Measurements from ENCODE around the gene HOXA9. TPM values are rescaled to one million over a fixed set of nuclear protein-coding genes. Genes with fewer than 3 reads are reported as not detected.

The HOXA9 gene
- total and polyA plus RNA-seq, 10 of the 15 experiments (the other 5 are each of a cell fraction or from before 2014, with no cell fraction given), result not detected

DNA sequence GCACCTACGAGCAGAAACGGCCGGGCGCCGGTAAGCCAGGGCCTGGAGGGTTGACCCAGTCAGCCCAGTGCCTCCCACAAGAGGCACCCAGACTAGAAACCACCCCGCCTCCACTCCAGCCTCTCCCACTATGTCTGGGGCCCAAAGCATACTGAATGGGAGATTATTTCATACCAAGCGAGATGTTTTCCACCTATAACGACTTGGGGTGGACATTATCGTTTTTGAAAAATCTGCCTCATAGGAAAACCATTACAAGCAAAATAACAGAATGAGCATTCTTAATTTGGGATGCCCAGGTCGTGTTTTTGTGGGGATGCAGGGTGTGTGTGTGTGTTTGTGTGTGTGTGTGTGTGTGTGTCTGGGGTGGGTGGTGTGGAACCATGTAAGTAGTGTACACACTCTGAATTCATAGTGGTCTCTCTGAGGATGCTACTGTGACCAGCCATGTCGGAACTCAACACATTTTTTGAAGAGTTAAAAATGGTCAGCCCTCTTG lies 19.4 kb downstream of the HOXA9 start:
- Histone ChIP-seq H3K79me2 (ENCODE audit: control insufficient read depth, insufficient read depth, low read length) (no peaks in the 10 kb centered on the region), H3K27ac (ENCODE audit: control insufficient read depth, insufficient read depth) (no peak overlapping the region), H3K36me3 (ENCODE audit: control insufficient read depth in 2 of 2, insufficient read depth in 2 of 2, low read length in 1 of 2) (no peaks in the 10 kb centered on the region), H3K4me1 (ENCODE audit: control insufficient read depth, insufficient read depth, low read length) (no peaks in the 10 kb centered on the region), H3K4me3 (no peak overlapping the region), H3K9me3 (replicated peaks; ENCODE audit: control insufficient read depth, insufficient read depth, low read length) (no peaks in the 10 kb centered on the region; the same call in 2 of the 3 replicates), H4K20me1 (ENCODE audit: control insufficient read depth, insufficient read depth) (no peaks in the 10 kb centered on the region), H3K9ac (ENCODE audit: control insufficient read depth, insufficient read depth, low read length) (no peak overlapping the region), H3K27me3 (replicated peaks in 1 of 2; ENCODE audit: control insufficient read depth in 2 of 2, insufficient read depth in 2 of 2, low read length in 1 of 2) (peaks cover 8 to 23% of the 10 kb centered on the region in 2 experiments), H2AFZ (ENCODE audit: control insufficient read depth, low read depth, low read length) (no peak overlapping the region), H3K4me2 (ENCODE audit: control insufficient read depth, insufficient read depth) (no peak overlapping the region)
- TF ChIP-seq NBN (IDR thresholded peaks at IDR 0.05), result no peak
- TF ChIP-seq, protein P1, sequence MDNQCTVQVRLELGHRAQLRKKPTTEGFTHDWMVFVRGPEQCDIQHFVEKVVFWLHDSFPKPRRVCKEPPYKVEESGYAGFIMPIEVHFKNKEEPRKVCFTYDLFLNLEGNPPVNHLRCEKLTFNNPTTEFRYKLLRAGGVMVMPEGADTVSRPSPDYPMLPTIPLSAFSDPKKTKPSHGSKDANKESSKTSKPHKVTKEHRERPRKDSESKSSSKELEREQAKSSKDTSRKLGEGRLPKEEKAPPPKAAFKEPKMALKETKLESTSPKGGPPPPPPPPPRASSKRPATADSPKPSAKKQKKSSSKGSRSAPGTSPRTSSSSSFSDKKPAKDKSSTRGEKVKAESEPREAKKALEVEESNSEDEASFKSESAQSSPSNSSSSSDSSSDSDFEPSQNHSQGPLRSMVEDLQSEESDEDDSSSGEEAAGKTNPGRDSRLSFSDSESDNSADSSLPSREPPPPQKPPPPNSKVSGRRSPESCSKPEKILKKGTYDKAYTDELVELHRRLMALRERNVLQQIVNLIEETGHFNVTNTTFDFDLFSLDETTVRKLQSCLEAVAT (IDR thresholded peaks at IDR 0.05), result no peak
- TF ChIP-seq SMAD1 (IDR thresholded peaks at IDR 0.05; ENCODE audit: low read depth, partially characterized antibody), result no peak
- TF ChIP-seq ATF7 (IDR thresholded peaks at IDR 0.05; ENCODE audit: low read depth), result no peak
- TF ChIP-seq, protein P2, sequence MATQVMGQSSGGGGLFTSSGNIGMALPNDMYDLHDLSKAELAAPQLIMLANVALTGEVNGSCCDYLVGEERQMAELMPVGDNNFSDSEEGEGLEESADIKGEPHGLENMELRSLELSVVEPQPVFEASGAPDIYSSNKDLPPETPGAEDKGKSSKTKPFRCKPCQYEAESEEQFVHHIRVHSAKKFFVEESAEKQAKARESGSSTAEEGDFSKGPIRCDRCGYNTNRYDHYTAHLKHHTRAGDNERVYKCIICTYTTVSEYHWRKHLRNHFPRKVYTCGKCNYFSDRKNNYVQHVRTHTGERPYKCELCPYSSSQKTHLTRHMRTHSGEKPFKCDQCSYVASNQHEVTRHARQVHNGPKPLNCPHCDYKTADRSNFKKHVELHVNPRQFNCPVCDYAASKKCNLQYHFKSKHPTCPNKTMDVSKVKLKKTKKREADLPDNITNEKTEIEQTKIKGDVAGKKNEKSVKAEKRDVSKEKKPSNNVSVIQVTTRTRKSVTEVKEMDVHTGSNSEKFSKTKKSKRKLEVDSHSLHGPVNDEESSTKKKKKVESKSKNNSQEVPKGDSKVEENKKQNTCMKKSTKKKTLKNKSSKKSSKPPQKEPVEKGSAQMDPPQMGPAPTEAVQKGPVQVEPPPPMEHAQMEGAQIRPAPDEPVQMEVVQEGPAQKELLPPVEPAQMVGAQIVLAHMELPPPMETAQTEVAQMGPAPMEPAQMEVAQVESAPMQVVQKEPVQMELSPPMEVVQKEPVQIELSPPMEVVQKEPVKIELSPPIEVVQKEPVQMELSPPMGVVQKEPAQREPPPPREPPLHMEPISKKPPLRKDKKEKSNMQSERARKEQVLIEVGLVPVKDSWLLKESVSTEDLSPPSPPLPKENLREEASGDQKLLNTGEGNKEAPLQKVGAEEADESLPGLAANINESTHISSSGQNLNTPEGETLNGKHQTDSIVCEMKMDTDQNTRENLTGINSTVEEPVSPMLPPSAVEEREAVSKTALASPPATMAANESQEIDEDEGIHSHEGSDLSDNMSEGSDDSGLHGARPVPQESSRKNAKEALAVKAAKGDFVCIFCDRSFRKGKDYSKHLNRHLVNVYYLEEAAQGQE (IDR thresholded peaks at IDR 0.05; ENCODE audit: low read depth, low read length), result no peak
- no peak for TF ChIP-seq GABPA (IDR thresholded peaks at IDR 0.05; ENCODE audit: low read depth)
- TF ChIP-seq ETV6 (conservative IDR thresholded peaks at IDR 0.05 in 1 of 2, IDR thresholded peaks at IDR 0.05 in 1 of 2; ENCODE audit: borderline replicate concordance in 1 of 2, low read depth in 1 of 2), result no peak
- SMC1A ChIA-PET (ENCODE audit: uncharacterized antibody, unreplicated experiment), result no interaction called here
- ATAC-seq (no peak), FAIRE-seq (no peak), DNase-seq (ENCODE audit: low read depth, low spot score) (no peak)
- no TSS peak for BruUV-seq (replicated peaks)
- intact Hi-C loops (cut with micrococcal nuclease; ENCODE audit: unreplicated experiment), result no loop called here
- 82% methylated on average over 11 of the region's 11 CpGs for WGBS (ENCODE audit: insufficient coverage, insufficient replicate concordance, low lambda C conversion rate, missing lambda C conversion rate)
- in situ Hi-C loops (cut with MboI), result no loop called here
- CTCF ChIA-PET, result interaction anchor here (0.8 kb wide), 1 partner anchor 466 kb away, joined by 3 read pairs; no protein-coding TSS in a partner anchor
- RAD21 ChIA-PET (ENCODE audit: unreplicated experiment), result no interaction called here
- POLR2A ChIA-PET, result no interaction called here

Measured in GM12878 (cell line).